Sigmoid colon (tissue), 7 donors: ENCODE data around the gene LRRC17. TPM values are rescaled to one million over a fixed set of nuclear protein-coding genes. Genes with fewer than 3 reads are reported as not detected.

Source experiments
- polyA plus RNA-seq, 3 donors: library from polyadenylated mRNA; stranded (reverse); fragments of 200-250 nt; gene quantifications; one replicate each; pipeline ENCODE4 v1.2.3, GENCODE V29; 2013
- total RNA-seq, 4 donors: library from RNA; depleted of rRNA; stranded (reverse); fragments of >200 nt; gene quantifications; one replicate each; pipeline ENCODE4 v1.1.0, GENCODE V29; 2016
- donor health status: healthy with polysubstance abuse.
- donor health status: Bipolar disorder and iron deficiency.
- donor health status: healthy.

LRRC17 gene
- total and polyA plus RNA-seq, 7 donors, result 0.41 to 5.5 (median 1.1) TPM; not detected in 1

Other genes starting within 250 kb of the LRRC17 start
- gene POLR2J2, start 241.3 kb upstream of the LRRC17 start, total RNA-seq, result 1 to 10 TPM in 3 of 4 donors, not detected in 1; 1.5 to 6.2 (median 3.0) TPM
- 1 to 10 TPM in 2 of 3 donors, not detected in 1; 1.2 to 5.7 TPM for gene POLR2J2, start 241.3 kb upstream of the LRRC17 start, polyA plus RNA-seq
- 10 to 100 TPM; 14.8 to 17.5 (median 16.5) TPM for gene FAM185A, start 164.0 kb upstream of the LRRC17 start, total RNA-seq
- gene FAM185A, start 164.0 kb upstream of the LRRC17 start, polyA plus RNA-seq, result 1 to 10 TPM; 4.8 to 6.0 (median 4.9) TPM
- gene FBXL13, start 161.8 kb downstream of the LRRC17 start, total RNA-seq, result 1 to 10 TPM; 2.1 to 3.3 (median 2.5) TPM
- gene FBXL13, start 161.8 kb downstream of the LRRC17 start, polyA plus RNA-seq, result under 1 TPM in 1 of 3 donors, not detected in 2; 0.38 TPM
- gene ARMC10, start 162.1 kb downstream of the LRRC17 start, total RNA-seq, result 10 to 100 TPM; 41.5 to 49.0 (median 46.5) TPM
- gene ARMC10, start 162.1 kb downstream of the LRRC17 start, polyA plus RNA-seq, result 10 to 100 TPM; 13.9 to 25.8 (median 23.8) TPM
- gene NAPEPLD, start 236.1 kb downstream of the LRRC17 start, total RNA-seq, result 10 to 100 TPM; 11.0 to 12.8 (median 11.8) TPM
- 10 to 100 TPM; 12.1 to 26.8 (median 21.6) TPM for gene NAPEPLD, start 236.1 kb downstream of the LRRC17 start, polyA plus RNA-seq